Thyroid gland (tissue), 4 donors: Measurements from ENCODE around the gene N4BP2.

Experiments used
- CTCF ChIP-seq, 6 experiments: fragments of 200-600 bp in 3 of 6; fragments of 450-650 bp in 3 of 6; sonication (generic) in 3 of 6; IDR thresholded peaks; one replicate each; pipeline ENCODE4 v1.5.1; 2016 to 2019; ENCODE audit warnings: antibody characterized with exemption in 6 of 6, mild to moderate bottlenecking in 2 of 6, inconsistent platforms in 1 of 6, moderate library complexity in 1 of 6
- POLR2A ChIP-seq, 2 donors: fragments of 450-650 bp; IDR thresholded peaks; one replicate each; pipeline ENCODE4 v1.6.1; 2017; ENCODE audit warnings: antibody characterized with exemption in 2 of 2, mild to moderate bottlenecking in 2 of 2, moderate library complexity in 1 of 2

- TF ChIP-seq CTCF (IDR thresholded peaks at IDR 0.05) (no peak), POLR2A (IDR thresholded peaks at IDR 0.05) (no peak)
Observed at GRCh38 chr4:40038977-40039376, 17.7 kb upstream of the N4BP2 start.
